ENCODE results near the gene CYTIP. TPM values are rescaled to one million over a fixed set of nuclear protein-coding genes. Genes with fewer than 3 reads are reported as not detected.
A peak's percentile ranks its signal among the peaks of the same experiment; 100 is the strongest.

CYTIP gene
- total RNA-seq, 3 donors from 2014 or later (not counting 1 experiment from before 2014, with no cell fraction given), result 276 to 363 (median 357) TPM

GRCh38 chr2:157468931-157469708, 25.2 kb upstream of the CYTIP start:
- ATAC-seq (peak; percentile 82 to 85 (median 82)), DNase-seq (peak in 1 of 2 donors; percentile 81)
- WGBS (ENCODE audit: insufficient coverage), result 0% methylated on average over 2 of the region's 8 CpGs
- no peaks in the 10 kb centered on the region for H3K9me3 Mint-ChIP-seq
- Histone ChIP-seq H3K36me3 (ENCODE audit: control insufficient read depth, insufficient read depth, low read length) (no peaks in the 10 kb centered on the region), H3K4me1 (ENCODE audit: control insufficient read depth, insufficient read depth, low read length) (peaks cover 24% of the 10 kb centered on the region), H3K27ac (ENCODE audit: low read length) (peak overlapping the region; percentile 93), H3K27me3 (ENCODE audit: control insufficient read depth, insufficient read depth, low read length) (no peaks in the 10 kb centered on the region), H3K9me3 (ENCODE audit: control insufficient read depth, insufficient read depth, low read length) (no peaks in the 10 kb centered on the region), H3K4me3 (ENCODE audit: low read length) (peak overlapping the region; percentile 10)
- TF ChIP-seq CTCF (IDR thresholded peaks at IDR 0.05), result no peak
- H3K27me3 Mint-ChIP-seq (ENCODE audit: low read depth in 2 of 2), result peaks cover 0 to 2% of the 10 kb centered on the region in 2 donors
- intact Hi-C loops (cut with micrococcal nuclease), result loop anchor here (2.0 kb wide), 1 partner anchor 26 kb away; no protein-coding TSS in a partner anchor
- H3K4me1 Mint-ChIP-seq, result peaks cover 25 to 30% of the 10 kb centered on the region in 2 donors
- peak overlapping the region; percentile 80 to 86 for H3K27ac Mint-ChIP-seq
- no peaks in the 10 kb centered on the region for H3K36me3 Mint-ChIP-seq
- H3K4me3 Mint-ChIP-seq, result peak overlapping the region; percentile 23

DNA sequence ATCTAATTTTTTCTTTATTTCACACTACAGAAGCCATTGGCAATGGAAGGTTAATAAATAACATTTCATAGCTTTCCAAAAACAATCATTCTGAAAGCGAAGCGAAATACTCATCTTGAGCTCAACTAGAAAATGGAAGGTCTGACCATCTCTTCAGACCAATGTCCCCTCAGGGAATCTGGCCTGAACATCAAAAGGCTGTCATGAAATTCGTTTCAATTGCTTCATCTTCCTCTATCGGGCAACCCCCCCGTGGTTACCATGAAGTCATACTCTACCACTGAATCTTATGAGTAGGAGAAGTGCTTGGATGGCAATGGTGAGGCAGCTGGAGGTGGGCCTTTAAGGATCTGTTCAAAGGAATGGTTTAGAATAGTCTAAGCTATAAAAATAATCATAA, 22.9 kb upstream of the CYTIP start:
- no peaks in the 10 kb centered on the region for H3K27me3 ChIP-seq (ENCODE audit: control insufficient read depth, insufficient read depth, low read length)
- no peaks in the 10 kb centered on the region for H3K9me3 ChIP-seq (ENCODE audit: control insufficient read depth, insufficient read depth, low read length)
- ATAC-seq (no peak), DNase-seq (no peak)
- peaks cover 37% of the 10 kb centered on the region for H3K4me1 ChIP-seq (ENCODE audit: control insufficient read depth, insufficient read depth, low read length)
- H3K27ac ChIP-seq (ENCODE audit: low read length), result no peak overlapping the region
- TF ChIP-seq CTCF (IDR thresholded peaks at IDR 0.05), result no peak
- WGBS (ENCODE audit: insufficient coverage), result 90% methylated on average over 3 of the region's 5 CpGs
- intact Hi-C loops (cut with micrococcal nuclease), result no loop called here
- no peaks in the 10 kb centered on the region for H3K36me3 ChIP-seq (ENCODE audit: control insufficient read depth, insufficient read depth, low read length)
- Mint-ChIP-seq H3K27ac (no peak overlapping the region), H3K9me3 (no peaks in the 10 kb centered on the region), H3K4me3 (no peak overlapping the region), H3K36me3 (no peaks in the 10 kb centered on the region), H3K27me3 (ENCODE audit: low read depth in 2 of 2) (peaks cover 0 to 2% of the 10 kb centered on the region in 2 donors), H3K4me1 (peaks cover 26 to 32% of the 10 kb centered on the region in 2 donors)
- H3K4me3 ChIP-seq (ENCODE audit: low read length), result no peak overlapping the region

DNA sequence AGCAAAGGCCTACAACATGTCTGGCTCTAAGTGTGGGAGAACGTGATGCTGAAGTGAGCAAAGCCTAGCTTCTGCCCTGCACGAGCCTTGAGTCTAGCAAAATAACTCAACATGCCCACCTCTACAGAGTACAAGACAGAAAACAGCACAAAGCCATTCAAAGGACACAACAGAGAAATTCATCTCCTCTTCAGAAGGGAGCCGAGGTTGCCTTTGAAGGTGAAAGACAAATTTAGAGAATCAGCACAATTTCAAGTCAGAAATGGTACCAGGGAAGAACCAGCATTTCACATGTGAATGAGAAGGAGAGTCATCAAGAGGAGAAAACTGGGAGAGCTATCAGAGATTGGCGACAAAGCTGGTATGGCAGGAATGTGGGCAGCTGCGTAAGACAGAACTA, 21.7 kb upstream of the CYTIP start:
- intact Hi-C loops (cut with micrococcal nuclease), result no loop called here
- Mint-ChIP-seq H3K4me1 (peaks cover 25 to 27% of the 10 kb centered on the region in 2 donors), H3K36me3 (no peaks in the 10 kb centered on the region), H3K4me3 (no peak overlapping the region), H3K9me3 (no peaks in the 10 kb centered on the region), H3K27me3 (ENCODE audit: low read depth in 2 of 2) (peaks cover 0 to 2% of the 10 kb centered on the region in 2 donors), H3K27ac (peak overlapping the region; percentile 32 to 69)
- H3K9me3 ChIP-seq (ENCODE audit: control insufficient read depth, insufficient read depth, low read length), result no peaks in the 10 kb centered on the region
- WGBS (ENCODE audit: insufficient coverage), result 95% methylated on average over 5 of the region's 5 CpGs
- no peaks in the 10 kb centered on the region for H3K36me3 ChIP-seq (ENCODE audit: control insufficient read depth, insufficient read depth, low read length)
- peaks cover 28% of the 10 kb centered on the region for H3K4me1 ChIP-seq (ENCODE audit: control insufficient read depth, insufficient read depth, low read length)
- no peak for TF ChIP-seq CTCF (IDR thresholded peaks at IDR 0.05)
- H3K27ac ChIP-seq (ENCODE audit: low read length), result no peak overlapping the region
- DNase-seq, result no peak
- no peak for ATAC-seq
- no peak overlapping the region for H3K4me3 ChIP-seq (ENCODE audit: low read length)
- no peaks in the 10 kb centered on the region for H3K27me3 ChIP-seq (ENCODE audit: control insufficient read depth, insufficient read depth, low read length)

Measured in natural killer cell (primary cell).